RWPE2 (cell line): ENCODE results near the gene OTOP3.

Source experiments
- ATAC-seq: fragments of 200-7000 bp; cut with Tn5 transposase; 3 replicates; pipeline ENCODE4 v1.9.1; 2021; ENCODE audit warnings: low read depth
- DNase-seq: peaks from one replicate; pipeline ENCODE4 v3.0.0-alpha.2; 2020; ENCODE audit warnings: low spot score
- H3K27ac ChIP-seq: fragments of 450-650 bp; 2 replicates; pipeline ENCODE4 v1.5.1; 2017; ENCODE audit warnings: mild to moderate bottlenecking; ENCODE audit not compliant: poor library complexity, severe bottlenecking
- H3K27me3 ChIP-seq: fragments of 250-450 bp; sonication (Bioruptor Pico); 2 replicates; pipeline ENCODE4 v1.5.1; 2021; ENCODE audit warnings: mild to moderate bottlenecking, moderate library complexity; ENCODE audit not compliant: insufficient read depth, poor library complexity, severe bottlenecking
- H3K36me3 ChIP-seq: fragments of 250-450 bp; sonication (Bioruptor Pico); 2 replicates; pipeline ENCODE4 v1.5.1; 2020; ENCODE audit warnings: low read depth, mild to moderate bottlenecking, moderate library complexity
- H3K4me1 ChIP-seq: fragments of 250-450 bp; sonication (Bioruptor Pico); 2 replicates; pipeline ENCODE4 v1.5.1; 2021; ENCODE audit warnings: mild to moderate bottlenecking, moderate library complexity; ENCODE audit not compliant: insufficient read depth, poor library complexity, severe bottlenecking
- H3K4me3 ChIP-seq: fragments of 250-450 bp; sonication (Bioruptor Pico); 2 replicates; pipeline ENCODE4 v1.5.1; 2021; ENCODE audit warnings: mild to moderate bottlenecking, moderate library complexity; ENCODE audit not compliant: severe bottlenecking
- H3K9me3 ChIP-seq: fragments of 250-450 bp; sonication (Bioruptor Pico); 2 replicates; pipeline ENCODE4 v1.5.1; 2021; ENCODE audit warnings: mild to moderate bottlenecking, moderate library complexity; ENCODE audit not compliant: severe bottlenecking
- CTCF ChIP-seq: fragments of 450-650 bp; IDR thresholded peaks from one replicate; pipeline ENCODE4 v1.5.1; 2017; ENCODE audit warnings: mild to moderate bottlenecking, moderate library complexity; ENCODE audit not compliant: poor library complexity, severe bottlenecking

OTOP3 gene

DNA sequence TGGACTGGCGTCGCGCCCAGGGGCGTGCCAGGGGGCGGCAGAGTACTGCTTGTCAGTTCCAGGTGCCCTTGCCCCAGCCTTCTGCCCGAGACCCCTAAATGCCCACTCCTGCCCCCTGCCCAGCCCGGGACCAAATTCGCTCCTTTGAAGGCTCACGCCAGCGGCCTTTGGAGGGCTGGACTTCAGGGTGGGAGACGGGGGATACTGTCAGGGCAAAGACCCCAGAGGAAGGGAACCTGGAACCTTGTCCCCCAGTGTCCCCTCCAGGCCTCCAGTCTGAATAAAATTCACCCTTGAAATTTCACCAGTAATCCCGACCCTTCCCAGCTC, 737 bp downstream of the OTOP3 start:
- H3K4me3 ChIP-seq: no peak overlapping the region
- TF ChIP-seq CTCF: peak; percentile 8
- H3K36me3 ChIP-seq: no peaks in the 10 kb centered on the region
- H3K27me3 ChIP-seq: peaks cover 29% of the 10 kb centered on the region
- H3K9me3 ChIP-seq: no peaks in the 10 kb centered on the region
- no peak overlapping the region for H3K27ac ChIP-seq
- no peak for ATAC-seq
- no peak for DNase-seq
- H3K4me1 ChIP-seq: no peaks in the 10 kb centered on the region

DNA sequence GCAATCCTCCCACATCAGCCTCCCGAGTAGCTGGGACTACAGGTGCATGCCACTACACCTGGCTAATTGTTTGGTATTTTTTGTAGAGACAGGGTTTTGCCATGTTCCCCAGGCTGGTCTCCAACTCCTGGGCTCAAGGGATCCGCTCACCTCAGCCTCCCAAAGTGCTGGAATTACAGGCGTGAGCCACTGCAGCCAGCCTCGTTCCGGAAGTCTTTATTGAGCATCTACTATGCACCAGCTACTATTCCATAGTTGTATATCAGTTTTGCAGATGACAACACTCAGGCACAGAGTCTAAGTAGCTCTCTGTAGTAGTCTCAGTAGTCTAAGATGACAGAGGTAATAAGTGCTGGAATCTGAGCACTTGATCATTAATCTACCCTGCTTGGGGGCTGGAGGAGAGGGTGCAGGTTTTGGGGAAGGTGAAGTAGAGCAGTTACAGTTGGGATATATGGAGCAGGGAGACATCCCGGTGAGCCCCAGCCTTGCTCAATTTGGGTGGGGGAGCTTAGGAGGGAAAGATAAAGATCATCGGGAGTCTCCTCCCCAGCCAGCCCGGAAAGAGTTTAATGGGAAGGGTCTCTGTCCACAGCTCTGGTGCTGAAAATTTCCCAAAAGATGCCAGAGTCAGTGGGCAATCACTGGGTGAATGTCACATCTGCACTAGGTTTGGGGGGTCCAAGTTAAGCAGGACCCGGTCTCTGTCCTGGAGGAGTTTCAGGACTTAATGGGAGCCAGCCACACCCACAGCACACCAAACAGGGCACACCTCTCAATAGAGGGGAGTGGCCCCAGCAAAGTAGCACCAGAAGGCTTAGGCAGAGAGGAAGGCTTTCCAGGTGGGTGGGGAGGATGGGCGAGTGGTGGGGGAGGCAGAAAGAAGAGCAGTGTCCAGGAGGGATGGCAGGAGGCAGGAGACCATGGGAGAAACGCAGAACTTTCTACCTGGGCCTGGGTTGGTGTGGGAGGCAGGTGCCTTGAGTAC, 1.7 kb downstream of the OTOP3 start:
- no peak overlapping the region for H3K4me3 ChIP-seq
- TF ChIP-seq CTCF: no peak
- ATAC-seq: no peak
- no peaks in the 10 kb centered on the region for H3K9me3 ChIP-seq
- H3K4me1 ChIP-seq: no peaks in the 10 kb centered on the region
- peaks cover 29% of the 10 kb centered on the region for H3K27me3 ChIP-seq
- no peak for DNase-seq
- no peaks in the 10 kb centered on the region for H3K36me3 ChIP-seq
- H3K27ac ChIP-seq: no peak overlapping the region

GRCh38 chr17:74938194-74938950, 2.7 kb downstream of the OTOP3 start:
- Histone ChIP-seq H3K9me3 (no peaks in the 10 kb centered on the region), H3K27ac (no peak overlapping the region), H3K4me3 (no peak overlapping the region), H3K36me3 (no peaks in the 10 kb centered on the region), H3K4me1 (peaks cover 3% of the 10 kb centered on the region), H3K27me3 (peaks cover 29% of the 10 kb centered on the region)
- ATAC-seq (no peak), DNase-seq (peak; percentile 61)
- TF ChIP-seq CTCF: no peak

DNA sequence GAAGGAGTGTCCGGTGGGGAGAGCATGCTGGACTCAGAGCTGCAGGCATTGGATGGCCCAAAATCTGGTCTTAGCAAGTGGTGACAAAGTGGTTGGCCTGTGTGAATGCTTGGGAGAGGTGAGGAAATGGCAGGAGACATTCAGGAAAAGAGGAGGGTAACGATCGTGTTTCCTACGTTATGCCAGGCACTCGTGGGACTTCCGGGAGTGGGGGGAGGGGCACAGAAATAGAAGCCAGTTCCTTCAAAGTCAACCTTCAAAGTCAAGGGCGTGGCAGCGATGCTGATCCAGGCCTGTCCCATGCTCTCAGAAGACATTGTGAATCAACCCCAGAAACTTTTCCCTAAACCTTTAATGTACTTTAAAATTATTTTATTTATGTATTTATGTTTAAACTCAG, 3.8 kb downstream of the OTOP3 start:
- Histone ChIP-seq H3K27me3 (peaks cover 28% of the 10 kb centered on the region), H3K4me1 (peaks cover 12% of the 10 kb centered on the region), H3K27ac (no peak overlapping the region), H3K9me3 (no peaks in the 10 kb centered on the region), H3K4me3 (no peak overlapping the region), H3K36me3 (no peaks in the 10 kb centered on the region)
- DNase-seq: no peak
- no peak for TF ChIP-seq CTCF
- no peak for ATAC-seq
